ENCODE measurements around the gene CGB2.
"Not testable (repeated sequence)": the region's sequence is repeated elsewhere in the genome, so short reads cannot be mapped to it uniquely, and the experiment has no call there.

The CGB2 gene

DNA sequence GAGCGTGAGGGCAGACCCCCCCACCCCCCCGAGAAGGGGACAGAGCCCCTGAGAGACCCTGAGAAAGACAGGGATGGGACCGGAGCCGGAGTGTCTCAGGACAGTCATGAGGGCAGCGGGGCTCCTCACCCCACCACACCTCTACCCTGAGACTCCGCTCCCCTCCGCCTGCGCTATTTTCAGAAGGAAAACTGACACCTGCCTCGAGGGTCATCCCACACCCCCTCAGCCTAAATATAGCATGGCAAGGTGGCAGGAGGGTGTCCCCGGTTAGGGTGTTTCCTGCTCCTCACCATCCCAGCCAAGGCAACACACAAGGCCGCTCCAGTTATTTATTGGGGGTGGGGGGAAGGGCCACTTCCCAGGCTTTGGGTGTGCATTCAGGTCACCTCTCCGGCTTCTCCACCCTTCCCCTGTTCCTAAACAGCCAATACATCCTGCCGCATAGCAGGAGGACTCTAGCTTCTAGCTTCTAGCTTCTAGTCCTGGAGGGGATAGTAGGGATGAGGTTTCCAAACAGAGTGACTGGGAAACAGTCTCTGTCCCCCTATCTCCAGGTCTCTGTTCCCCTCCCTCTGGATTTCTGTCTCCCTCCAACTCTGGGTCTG lies 34.3 kb downstream of the CGB2 start:
- WGBS, 2 experiments (ENCODE audit: insufficient coverage in 2 of 2), result 89% methylated on average over 6 of the region's 13 CpGs; no CpG with 5 or more reads in 1 of the 2 experiments
- peaks cover 11% of the 10 kb centered on the region for H3K4me1 ChIP-seq (ENCODE audit: control insufficient read depth, insufficient read depth, low read length, poor library complexity, severe bottlenecking)

DNA sequence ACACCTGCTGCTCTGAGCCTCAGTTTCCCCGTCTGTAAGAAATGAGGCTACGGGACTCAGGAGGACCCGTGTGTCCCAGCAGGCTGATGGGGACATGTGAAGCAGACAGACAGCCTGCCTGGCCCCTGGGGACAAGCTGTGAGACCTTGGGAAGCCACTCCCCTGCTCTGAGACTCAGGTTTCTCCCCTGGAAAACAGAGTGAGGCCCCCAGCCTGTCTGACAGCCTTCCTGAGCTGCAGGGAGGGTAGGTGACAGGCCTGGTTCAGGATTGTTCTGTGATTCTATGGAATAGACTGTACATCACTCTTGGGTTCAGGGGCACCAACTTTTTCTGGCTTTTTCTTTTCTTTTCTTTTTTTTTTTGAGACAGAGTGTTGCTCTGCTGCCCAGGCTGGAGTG lies 35.9 kb downstream of the CGB2 start:
- no peaks in the 10 kb centered on the region for H3K9me3 ChIP-seq (ENCODE audit: control insufficient read depth, low read length)
- 64 to 66% methylated on average over 3 of the region's 3 CpGs for WGBS, 2 experiments (ENCODE audit: insufficient coverage in 2 of 2)
- no peaks in the 10 kb centered on the region for H3K36me3 ChIP-seq (ENCODE audit: control insufficient read depth, insufficient read depth, low read length)
- no peak overlapping the region for H3K4me3 ChIP-seq (ENCODE audit: extremely low read depth, insufficient read depth, low read length, poor library complexity, severe bottlenecking)
- H3K4me1 ChIP-seq (ENCODE audit: control insufficient read depth, insufficient read depth, low read length, poor library complexity, severe bottlenecking), result peaks cover 11% of the 10 kb centered on the region
- no peak overlapping the region for H3K27ac ChIP-seq (ENCODE audit: low read depth, low read length, severe bottlenecking)

More for the DNA sequence above, 34.3 kb downstream of the CGB2 start:
- H3K9me3 ChIP-seq (ENCODE audit: control insufficient read depth, low read length), result no peaks in the 10 kb centered on the region
- H3K4me3 ChIP-seq (ENCODE audit: extremely low read depth, insufficient read depth, low read length, poor library complexity, severe bottlenecking), result no peak overlapping the region
- H3K36me3 ChIP-seq (ENCODE audit: control insufficient read depth, insufficient read depth, low read length), result no peaks in the 10 kb centered on the region
- H3K27ac ChIP-seq (ENCODE audit: low read depth, low read length, severe bottlenecking), result no peak overlapping the region

GRCh38 chr19:49069026-49069425 lies 37.3 kb downstream of the CGB2 start:
- Histone ChIP-seq H3K4me3 (ENCODE audit: extremely low read depth, insufficient read depth, low read length, poor library complexity, severe bottlenecking) (no peak overlapping the region), H3K36me3 (ENCODE audit: control insufficient read depth, insufficient read depth, low read length) (no peaks in the 10 kb centered on the region), H3K4me1 (ENCODE audit: control insufficient read depth, insufficient read depth, low read length, poor library complexity, severe bottlenecking) (peaks cover 11% of the 10 kb centered on the region), H3K9me3 (ENCODE audit: control insufficient read depth, low read length) (no peaks in the 10 kb centered on the region), H3K27ac (ENCODE audit: low read depth, low read length, severe bottlenecking) (no peak overlapping the region)
- WGBS, 2 experiments (ENCODE audit: insufficient coverage in 2 of 2), result 84 to 96% methylated on average over 8 to 9 of the region's 9 CpGs

DNA sequence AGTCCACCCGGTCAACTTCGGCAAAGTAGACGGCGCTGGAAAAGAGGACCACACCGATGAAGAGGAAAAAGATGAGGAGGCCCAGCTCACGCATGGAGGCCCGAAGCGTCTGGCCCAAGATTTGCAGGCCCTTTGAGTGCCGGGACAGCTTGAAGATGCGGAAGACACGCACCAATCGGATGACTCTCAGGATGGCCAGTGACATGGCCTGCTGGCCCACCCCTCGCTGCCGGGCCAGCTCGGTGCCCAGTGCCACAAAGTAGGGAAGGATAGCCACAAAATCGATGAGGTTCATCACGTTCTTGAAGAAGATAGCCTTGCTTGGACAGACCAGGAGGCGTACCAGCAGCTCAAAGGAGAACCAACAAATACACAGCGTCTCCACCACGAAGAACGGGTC lies 38.7 kb downstream of the CGB2 start:
- H3K36me3 ChIP-seq (ENCODE audit: control insufficient read depth, insufficient read depth, low read length), result no peaks in the 10 kb centered on the region
- H3K27ac ChIP-seq (ENCODE audit: low read depth, low read length, severe bottlenecking), result no peak overlapping the region
- H3K9me3 ChIP-seq (ENCODE audit: control insufficient read depth, low read length), result no peaks in the 10 kb centered on the region
- 89 to 93% methylated on average over 21 of the region's 21 CpGs for WGBS, 2 experiments (ENCODE audit: insufficient coverage in 2 of 2)
- peaks cover 6% of the 10 kb centered on the region for H3K4me1 ChIP-seq (ENCODE audit: control insufficient read depth, insufficient read depth, low read length, poor library complexity, severe bottlenecking)
- no peak overlapping the region for H3K4me3 ChIP-seq (ENCODE audit: extremely low read depth, insufficient read depth, low read length, poor library complexity, severe bottlenecking)

- no peaks in the 10 kb centered on the region for H3K9me3 ChIP-seq (ENCODE audit: control insufficient read depth, low read length)
- 26% methylated on average over 80 to 88 of the region's 93 CpGs for WGBS, 2 experiments (ENCODE audit: insufficient coverage in 2 of 2)
- no peaks in the 10 kb centered on the region for H3K36me3 ChIP-seq (ENCODE audit: control insufficient read depth, insufficient read depth, low read length)
- H3K4me3 ChIP-seq (ENCODE audit: extremely low read depth, insufficient read depth, low read length, poor library complexity, severe bottlenecking), result no peak overlapping the region
- H3K27ac ChIP-seq (ENCODE audit: low read depth, low read length, severe bottlenecking), result no peak overlapping the region
- no peaks in the 10 kb centered on the region for H3K4me1 ChIP-seq (ENCODE audit: control insufficient read depth, insufficient read depth, low read length, poor library complexity, severe bottlenecking)
Measured at GRCh38 chr19:49071860-49072547, 40.3 kb downstream of the CGB2 start.

GRCh38 chr19:49073514-49074378 lies 42.1 kb downstream of the CGB2 start:
- H3K4me3 ChIP-seq (ENCODE audit: extremely low read depth, insufficient read depth, low read length, poor library complexity, severe bottlenecking), result no peak overlapping the region
- no peaks in the 10 kb centered on the region for H3K4me1 ChIP-seq (ENCODE audit: control insufficient read depth, insufficient read depth, low read length, poor library complexity, severe bottlenecking)
- no peak overlapping the region for H3K27ac ChIP-seq (ENCODE audit: low read depth, low read length, severe bottlenecking)
- 74 to 78% methylated on average over 12 to 18 of the region's 23 CpGs for WGBS, 2 experiments (ENCODE audit: insufficient coverage in 2 of 2)
- H3K36me3 ChIP-seq (ENCODE audit: control insufficient read depth, insufficient read depth, low read length), result no peaks in the 10 kb centered on the region
- H3K9me3 ChIP-seq (ENCODE audit: control insufficient read depth, low read length), result no peaks in the 10 kb centered on the region

GRCh38 chr19:49074869-49075268 lies 43.2 kb downstream of the CGB2 start:
- not testable (repeated sequence) for H3K4me3 ChIP-seq (ENCODE audit: extremely low read depth, insufficient read depth, low read length, poor library complexity, severe bottlenecking); H3K36me3 ChIP-seq (ENCODE audit: control insufficient read depth, insufficient read depth, low read length); H3K9me3 ChIP-seq (ENCODE audit: control insufficient read depth, low read length); H3K4me1 ChIP-seq (ENCODE audit: control insufficient read depth, insufficient read depth, low read length, poor library complexity, severe bottlenecking); H3K27ac ChIP-seq (ENCODE audit: low read depth, low read length, severe bottlenecking)
- WGBS, 2 experiments (ENCODE audit: insufficient coverage in 2 of 2), result 31 to 35% methylated on average over 5 to 6 of the region's 9 CpGs

DNA sequence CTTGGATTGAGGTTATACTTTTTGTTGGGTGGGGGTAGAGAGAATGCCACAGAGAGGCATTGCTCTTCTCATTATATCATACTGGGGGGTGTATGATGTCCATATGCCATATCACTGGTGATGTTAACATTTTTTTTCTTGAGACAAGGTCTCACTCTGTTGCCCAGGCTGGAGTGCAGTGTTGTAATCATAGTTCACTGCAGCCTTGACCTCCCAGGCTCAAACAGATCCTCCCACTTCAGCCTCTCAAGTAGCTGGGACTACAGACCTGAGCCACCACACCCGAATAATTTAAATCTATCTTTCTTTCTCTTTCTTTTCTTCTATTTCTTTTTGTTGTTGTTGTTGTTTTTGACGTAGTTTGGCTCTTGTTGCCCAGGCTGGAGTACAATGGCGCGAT lies 48.7 kb downstream of the CGB2 start:
- no peaks in the 10 kb centered on the region for H3K9me3 ChIP-seq (ENCODE audit: control insufficient read depth, low read length)
- WGBS, 2 experiments (ENCODE audit: insufficient coverage in 2 of 2), result no CpG with 5 or more reads among the region's 4 CpGs

GRCh38 chr19:49081273-49081672 lies 49.6 kb downstream of the CGB2 start:
- WGBS, 2 experiments (ENCODE audit: insufficient coverage in 2 of 2), result 81 to 100% methylated on average over 1 of the region's 1 CpG

More for the DNA sequence above, 48.7 kb downstream of the CGB2 start:
- H3K4me1 ChIP-seq (ENCODE audit: control insufficient read depth, insufficient read depth, low read length, poor library complexity, severe bottlenecking), result no peaks in the 10 kb centered on the region
- no peak overlapping the region for H3K27ac ChIP-seq (ENCODE audit: low read depth, low read length, severe bottlenecking)
- no peaks in the 10 kb centered on the region for H3K36me3 ChIP-seq (ENCODE audit: control insufficient read depth, insufficient read depth, low read length)
- no peak overlapping the region for H3K4me3 ChIP-seq (ENCODE audit: extremely low read depth, insufficient read depth, low read length, poor library complexity, severe bottlenecking)

More at GRCh38 chr19:49081273-49081672, 49.6 kb downstream of the CGB2 start:
- Histone ChIP-seq H3K4me3 (ENCODE audit: extremely low read depth, insufficient read depth, low read length, poor library complexity, severe bottlenecking) (no peak overlapping the region), H3K4me1 (ENCODE audit: control insufficient read depth, insufficient read depth, low read length, poor library complexity, severe bottlenecking) (no peaks in the 10 kb centered on the region), H3K9me3 (ENCODE audit: control insufficient read depth, low read length) (no peaks in the 10 kb centered on the region), H3K27ac (ENCODE audit: low read depth, low read length, severe bottlenecking) (no peak overlapping the region), H3K36me3 (ENCODE audit: control insufficient read depth, insufficient read depth, low read length) (peaks cover under 1% of the 10 kb centered on the region)
